HCT116 (cell line): ENCODE results near the gene RAB25. TPM values are rescaled to one million over a fixed set of nuclear protein-coding genes. Genes with fewer than 3 reads are reported as not detected.

Experiments
- ATAC-seq: fragments of 200-7000 bp; cut with Tn5 transposase; 2 replicates; pipeline ENCODE4 v1.9.1; 2020; ENCODE audit warnings: mild to moderate bottlenecking, moderate library complexity
- BruUV-seq: library from RNA; stranded (reverse); fragments of 400-500 nt; replicated peaks from 2 replicates; lab custom pipeline; 2021; lab: Mats Ljungman, UMichigan
- CTCF ChIA-PET: fragments of 300-600 bp; sonication (Branson Sonifier 250); formaldehyde crosslinking; loops from one replicate; lab custom pipeline; 2021; ENCODE audit warnings: antibody characterized with exemption; lab: Charles Lee
- POLR2A ChIA-PET: fragments of 300-600, 350-600 bp; sonication (Branson Sonifier 250); formaldehyde crosslinking; loops from one replicate; lab custom pipeline; 2021; ENCODE audit warnings: antibody characterized with exemption; lab: Charles Lee
- RAD21 ChIA-PET, 2 experiments: fragments of 300-600 bp; sonication (Branson Sonifier 250); formaldehyde crosslinking; loops; one replicate each; lab custom pipeline; 2023; ENCODE audit warnings: low total read pairs in 2 of 2; ENCODE audit not compliant: uncharacterized antibody in 2 of 2, unreplicated experiment in 2 of 2, low non-redundant PET in 1 of 2; lab: Charles Lee
- DNase-seq: peaks from one replicate; pipeline ENCODE4 v3.0.0-alpha.2; 2010; ENCODE audit warnings: low read depth, low spot score
- H2AFZ ChIP-seq: fragments of 200-600 bp; shearing (Covaris generic), sonication (generic); 2 replicates; pipeline ENCODE4 v1.6.1; 2017; ENCODE audit warnings: low read depth, mixed run types, mixed read lengths, antibody characterized with exemption, low read length; ENCODE audit not compliant: poor library complexity, severe bottlenecking
- H3K27ac ChIP-seq: 2 replicates; pipeline ENCODE4 v1.5.1; 2012; ENCODE audit warnings: low read depth, low read length
- H3K27me3 ChIP-seq: fragments of 200-600 bp; sonication (generic); 2 replicates; pipeline ENCODE4 v1.6.1; 2016; ENCODE audit warnings: mixed run types, low read length, mixed read lengths; ENCODE audit not compliant: insufficient read depth
- H3K36me3 ChIP-seq, 2 experiments: fragments of 200-500 bp in 1 of 2; fragments of 200-600 bp in 1 of 2; sonication (Bioruptor generic) in 1 of 2; sonication (generic) in 1 of 2; 2 replicates each; pipeline versions ENCODE4 v1.5.1 to v1.6.1; 2014 to 2016; ENCODE audit warnings: low read length in 2 of 2, inconsistent platforms in 1 of 2, mixed read lengths in 1 of 2, mixed run types in 1 of 2; ENCODE audit not compliant: insufficient read depth in 2 of 2, control insufficient read depth in 1 of 2
- H3K4me1 ChIP-seq, 2 experiments: fragments of 200-600 bp in 1 of 2; sonication (generic) in 1 of 2; 2 replicates each; pipeline versions ENCODE4 v1.5.1 to v1.6.1; 2012 to 2017; ENCODE audit warnings: low read length in 2 of 2, inconsistent platforms in 1 of 2, mild to moderate bottlenecking in 1 of 2, mixed read lengths in 1 of 2, mixed run types in 1 of 2, moderate library complexity in 1 of 2; ENCODE audit not compliant: insufficient read depth in 2 of 2, control insufficient read depth in 1 of 2
- H3K4me2 ChIP-seq: fragments of 200-600 bp; sonication (generic); 2 replicates; pipeline ENCODE4 v1.6.1; 2017; ENCODE audit warnings: mixed run types, low read length, mixed read lengths
- H3K4me3 ChIP-seq, 2 experiments: fragments of 200-600 bp in 1 of 2; sonication (generic) in 1 of 2; replicated peaks in 1 of 2; 2 replicates each; pipeline ENCODE4 v1.5.1; 2011 to 2016; ENCODE audit warnings: low read length in 2 of 2, control low read depth in 1 of 2, low read depth in 1 of 2, mild to moderate bottlenecking in 1 of 2, mixed read lengths in 1 of 2, mixed run types in 1 of 2
- H3K79me2 ChIP-seq: fragments of 200-600 bp; sonication (generic); 2 replicates; pipeline ENCODE4 v1.6.1; 2017; ENCODE audit warnings: mild to moderate bottlenecking, mixed run types, low read length, moderate library complexity, mixed read lengths; ENCODE audit not compliant: insufficient read depth
- H3K9ac ChIP-seq: fragments of 200-600 bp; sonication (generic); 2 replicates; pipeline ENCODE4 v1.6.1; 2016; ENCODE audit warnings: low read length, mixed read lengths
- H3K9me2 ChIP-seq: fragments of 200-600 bp; sonication (generic), shearing (Covaris generic); 2 replicates; pipeline ENCODE4 v1.6.1; 2017; ENCODE audit warnings: mixed run types, mild to moderate bottlenecking, moderate library complexity; ENCODE audit not compliant: insufficient read depth
- H3K9me3 ChIP-seq, 2 experiments: fragments of 200-500 bp in 1 of 2; fragments of 200-600 bp in 1 of 2; sonication (Bioruptor generic) in 1 of 2; sonication (generic) in 1 of 2; 2 replicates each; pipeline ENCODE4 v1.6.1; 2014 to 2017; ENCODE audit warnings: low read length in 2 of 2, mixed read lengths in 2 of 2, inconsistent platforms in 1 of 2, low read depth in 1 of 2, mild to moderate bottlenecking in 1 of 2, mixed run types in 1 of 2, moderate library complexity in 1 of 2; ENCODE audit not compliant: control insufficient read depth in 1 of 2, insufficient read depth in 1 of 2
- H4K20me1 ChIP-seq: fragments of 200-600 bp; sonication (generic), shearing (Covaris generic); 2 replicates; pipeline ENCODE4 v1.6.1; 2017; ENCODE audit warnings: mixed run types, mild to moderate bottlenecking, moderate library complexity; ENCODE audit not compliant: insufficient read depth
- ATF3 ChIP-seq: IDR thresholded peaks from 2 replicates; pipeline ENCODE4 v1.6.1; 2012
- CBX3 ChIP-seq: IDR thresholded peaks from 2 replicates; pipeline ENCODE4 v1.6.1; 2012; ENCODE audit warnings: low read depth
- EGR1 ChIP-seq: IDR thresholded peaks from 2 replicates; pipeline ENCODE4 v1.6.1; 2012; ENCODE audit warnings: low read depth
- ELF1 ChIP-seq: IDR thresholded peaks from 2 replicates; pipeline ENCODE4 v1.6.1; 2012; ENCODE audit warnings: low read depth, borderline replicate concordance
- EZH2 ChIP-seq: fragments of 200-600 bp; sonication (generic); IDR thresholded peaks from 2 replicates; pipeline ENCODE4 v1.6.1; 2017; ENCODE audit warnings: antibody characterized with exemption, mixed run types
- EZH2phosphoT487 ChIP-seq: fragments of 200-600 bp; IDR thresholded peaks from 2 replicates; pipeline ENCODE4 v1.6.1; 2018; ENCODE audit warnings: antibody characterized with exemption, borderline replicate concordance
- FOSL1 ChIP-seq: IDR thresholded peaks from 2 replicates; pipeline ENCODE4 v1.6.1; 2012; ENCODE audit warnings: low read depth
- JUND ChIP-seq: IDR thresholded peaks from 2 replicates; pipeline ENCODE4 v1.6.1; 2012
- RAD21 ChIP-seq: IDR thresholded peaks from 2 replicates; pipeline ENCODE4 v1.6.1; 2012; ENCODE audit warnings: low read depth, mild to moderate bottlenecking
- SIN3A ChIP-seq: IDR thresholded peaks from 2 replicates; pipeline ENCODE4 v1.6.1; 2012; ENCODE audit warnings: low read depth
- SRF ChIP-seq: IDR thresholded peaks from 2 replicates; pipeline ENCODE4 v1.6.1; 2012; ENCODE audit warnings: low read depth
- TCF7L2 ChIP-seq: IDR thresholded peaks from 2 replicates; pipeline ENCODE4 v1.7.0; 2011; ENCODE audit warnings: borderline replicate concordance, inconsistent platforms; ENCODE audit not compliant: insufficient read depth, insufficient read length; ENCODE audit errors: extremely low read depth
- YY1 ChIP-seq: IDR thresholded peaks from 2 replicates; pipeline ENCODE4 v1.6.1; 2011; ENCODE audit warnings: low read length, low read depth, moderate library complexity, mild to moderate bottlenecking; ENCODE audit not compliant: insufficient replicate concordance; ENCODE audit errors: extremely low read depth
- ZFX ChIP-seq: fragments of 450-650 bp; IDR thresholded peaks from 2 replicates; pipeline ENCODE4 v1.6.1; 2017
- intact Hi-C: fragments of 100-400 bp; cut with micrococcal nuclease; formaldehyde crosslinking; loops from 2 replicates; pipeline ENCODE4 v1.10.0; 2022
- total RNA-seq: library from RNA; stranded (reverse); gene quantifications from one replicate; pipeline ENCODE4 v1.2.1, GENCODE V29; 2021; ENCODE audit not compliant: unreplicated experiment
- TF ChIP-seq, protein P1 (sequence below): IDR thresholded peaks from 2 replicates; pipeline ENCODE4 v1.6.1; 2012; ENCODE audit warnings: low read depth
- TF ChIP-seq, protein P2 (sequence below): IDR thresholded peaks from 2 replicates; pipeline ENCODE4 v1.6.1; 2012
- TF ChIP-seq, protein P3 (sequence below): IDR thresholded peaks from 2 replicates; pipeline ENCODE4 v1.6.1; 2011; ENCODE audit warnings: mild to moderate bottlenecking, low read length, moderate library complexity; ENCODE audit not compliant: insufficient replicate concordance; ENCODE audit errors: extremely low read depth

The RAB25 gene
- total RNA-seq, 1 experiment from 2014 or later: 142 TPM

DNA sequence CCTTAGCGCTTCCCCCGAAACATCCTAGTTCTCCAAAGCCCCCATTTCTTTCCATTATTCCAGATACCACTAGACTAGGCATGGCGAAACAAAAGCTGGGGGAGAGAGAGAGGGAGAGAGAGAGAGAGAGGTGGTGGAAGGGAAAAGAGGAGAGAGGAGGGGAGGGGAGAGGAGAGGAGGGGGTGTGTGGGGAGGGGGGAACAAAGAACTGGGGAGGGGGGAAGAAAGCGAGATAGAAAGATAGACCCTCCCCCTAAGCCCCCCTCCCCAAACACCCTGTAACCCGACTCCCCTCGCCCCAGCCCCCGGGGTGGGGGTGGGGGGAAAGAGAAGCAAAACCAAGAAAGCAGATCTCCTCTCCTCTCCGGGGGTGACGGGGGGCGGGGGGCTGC lies 21.0 kb downstream of the RAB25 start:
- intact Hi-C loops: no loop called here
- CTCF ChIA-PET: interaction anchor here (1.1 to 1.3 kb wide), 3 partner anchors 15 to 131 kb away, joined by 3 to 4 read pairs (median 3); partner anchors contain the start of gene PMF1
- BruUV-seq: no TSS peak

More for the DNA sequence above, 21.0 kb downstream of the RAB25 start:
- no peaks in the 10 kb centered on the region for H3K9me3 ChIP-seq
- H3K9me2 ChIP-seq: no peaks in the 10 kb centered on the region
- TF ChIP-seq RAD21: no peak
- TF ChIP-seq, protein P1, sequence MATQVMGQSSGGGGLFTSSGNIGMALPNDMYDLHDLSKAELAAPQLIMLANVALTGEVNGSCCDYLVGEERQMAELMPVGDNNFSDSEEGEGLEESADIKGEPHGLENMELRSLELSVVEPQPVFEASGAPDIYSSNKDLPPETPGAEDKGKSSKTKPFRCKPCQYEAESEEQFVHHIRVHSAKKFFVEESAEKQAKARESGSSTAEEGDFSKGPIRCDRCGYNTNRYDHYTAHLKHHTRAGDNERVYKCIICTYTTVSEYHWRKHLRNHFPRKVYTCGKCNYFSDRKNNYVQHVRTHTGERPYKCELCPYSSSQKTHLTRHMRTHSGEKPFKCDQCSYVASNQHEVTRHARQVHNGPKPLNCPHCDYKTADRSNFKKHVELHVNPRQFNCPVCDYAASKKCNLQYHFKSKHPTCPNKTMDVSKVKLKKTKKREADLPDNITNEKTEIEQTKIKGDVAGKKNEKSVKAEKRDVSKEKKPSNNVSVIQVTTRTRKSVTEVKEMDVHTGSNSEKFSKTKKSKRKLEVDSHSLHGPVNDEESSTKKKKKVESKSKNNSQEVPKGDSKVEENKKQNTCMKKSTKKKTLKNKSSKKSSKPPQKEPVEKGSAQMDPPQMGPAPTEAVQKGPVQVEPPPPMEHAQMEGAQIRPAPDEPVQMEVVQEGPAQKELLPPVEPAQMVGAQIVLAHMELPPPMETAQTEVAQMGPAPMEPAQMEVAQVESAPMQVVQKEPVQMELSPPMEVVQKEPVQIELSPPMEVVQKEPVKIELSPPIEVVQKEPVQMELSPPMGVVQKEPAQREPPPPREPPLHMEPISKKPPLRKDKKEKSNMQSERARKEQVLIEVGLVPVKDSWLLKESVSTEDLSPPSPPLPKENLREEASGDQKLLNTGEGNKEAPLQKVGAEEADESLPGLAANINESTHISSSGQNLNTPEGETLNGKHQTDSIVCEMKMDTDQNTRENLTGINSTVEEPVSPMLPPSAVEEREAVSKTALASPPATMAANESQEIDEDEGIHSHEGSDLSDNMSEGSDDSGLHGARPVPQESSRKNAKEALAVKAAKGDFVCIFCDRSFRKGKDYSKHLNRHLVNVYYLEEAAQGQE: no peak
- TF ChIP-seq, protein P2, sequence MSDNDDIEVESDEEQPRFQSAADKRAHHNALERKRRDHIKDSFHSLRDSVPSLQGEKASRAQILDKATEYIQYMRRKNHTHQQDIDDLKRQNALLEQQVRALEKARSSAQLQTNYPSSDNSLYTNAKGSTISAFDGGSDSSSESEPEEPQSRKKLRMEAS: no peak
- no peak for TF ChIP-seq YY1
- no peak for TF ChIP-seq JUND
- no peak for TF ChIP-seq EGR1
- TF ChIP-seq SRF: no peak
- no peak for TF ChIP-seq ATF3
- no peak for TF ChIP-seq EZH2phosphoT487
- TF ChIP-seq ELF1: no peak
- no peak for TF ChIP-seq SIN3A
- TF ChIP-seq CBX3: no peak
- TF ChIP-seq FOSL1: no peak
- TF ChIP-seq, protein P3, sequence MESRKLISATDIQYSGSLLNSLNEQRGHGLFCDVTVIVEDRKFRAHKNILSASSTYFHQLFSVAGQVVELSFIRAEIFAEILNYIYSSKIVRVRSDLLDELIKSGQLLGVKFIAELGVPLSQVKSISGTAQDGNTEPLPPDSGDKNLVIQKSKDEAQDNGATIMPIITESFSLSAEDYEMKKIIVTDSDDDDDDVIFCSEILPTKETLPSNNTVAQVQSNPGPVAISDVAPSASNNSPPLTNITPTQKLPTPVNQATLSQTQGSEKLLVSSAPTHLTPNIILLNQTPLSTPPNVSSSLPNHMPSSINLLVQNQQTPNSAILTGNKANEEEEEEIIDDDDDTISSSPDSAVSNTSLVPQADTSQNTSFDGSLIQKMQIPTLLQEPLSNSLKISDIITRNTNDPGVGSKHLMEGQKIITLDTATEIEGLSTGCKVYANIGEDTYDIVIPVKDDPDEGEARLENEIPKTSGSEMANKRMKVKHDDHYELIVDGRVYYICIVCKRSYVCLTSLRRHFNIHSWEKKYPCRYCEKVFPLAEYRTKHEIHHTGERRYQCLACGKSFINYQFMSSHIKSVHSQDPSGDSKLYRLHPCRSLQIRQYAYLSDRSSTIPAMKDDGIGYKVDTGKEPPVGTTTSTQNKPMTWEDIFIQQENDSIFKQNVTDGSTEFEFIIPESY: no peak
- no peak for TF ChIP-seq ZFX
- no peak for TF ChIP-seq TCF7L2
- TF ChIP-seq EZH2: no peak
- peak overlapping the region; percentile 73 to 81 for H3K4me3 ChIP-seq
- peaks cover 10 to 32% of the 10 kb centered on the region in 2 experiments; a peak in 3 of 4 replicates for H3K4me1 ChIP-seq
- H3K9ac ChIP-seq: peak overlapping the region; percentile 72
- H3K27me3 ChIP-seq: no peaks in the 10 kb centered on the region
- no peaks in the 10 kb centered on the region for H4K20me1 ChIP-seq
- peak overlapping the region; percentile 96 for H3K4me2 ChIP-seq
- peak overlapping the region; percentile 15; the same call in 1 of the 2 replicates for H3K27ac ChIP-seq
- ChIA-PET POLR2A (no interaction called here), RAD21 (no interaction called here)
- no peak overlapping the region for H2AFZ ChIP-seq
- no peaks in the 10 kb centered on the region for H3K36me3 ChIP-seq
- ATAC-seq (no peak), DNase-seq (no peak)
- no peaks in the 10 kb centered on the region for H3K79me2 ChIP-seq
